GM20431 (cell line): Measurements from ENCODE around the gene HTR3C.
"Not testable (repeated sequence)": the region's sequence is repeated elsewhere in the genome, so short reads cannot be mapped to it uniquely, and the experiment has no call there.

Experiments used
- in situ Hi-C: fragments of 300-500 bp; cut with MseI, MboI; formaldehyde crosslinking; loops from one replicate; pipeline ENCODE4 v1.15.0; 2020; ENCODE audit warnings: low sequenced_read_pairs; ENCODE audit not compliant: unreplicated experiment

HTR3C gene

DNA sequence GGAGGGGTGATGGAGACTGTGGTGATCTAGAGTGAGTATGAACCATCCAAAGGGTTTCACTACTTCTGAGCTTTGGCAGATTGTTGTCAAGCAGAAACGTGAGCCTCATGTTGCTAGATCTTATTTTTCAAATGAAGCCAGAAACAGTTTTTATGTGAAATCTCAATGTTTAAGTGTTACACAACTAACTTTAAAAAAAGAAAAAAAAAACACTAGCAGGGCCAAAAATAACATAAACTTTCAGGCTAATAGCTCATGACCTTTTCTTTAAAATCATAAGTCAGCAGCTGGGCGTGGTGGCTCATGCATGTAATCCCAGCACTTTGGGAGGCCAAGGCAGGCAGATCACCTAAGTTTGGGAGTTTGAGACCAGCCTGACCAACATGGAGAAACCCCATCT, 23.4 kb upstream of the HTR3C start:
- in situ Hi-C loops, result no loop called here

DNA sequence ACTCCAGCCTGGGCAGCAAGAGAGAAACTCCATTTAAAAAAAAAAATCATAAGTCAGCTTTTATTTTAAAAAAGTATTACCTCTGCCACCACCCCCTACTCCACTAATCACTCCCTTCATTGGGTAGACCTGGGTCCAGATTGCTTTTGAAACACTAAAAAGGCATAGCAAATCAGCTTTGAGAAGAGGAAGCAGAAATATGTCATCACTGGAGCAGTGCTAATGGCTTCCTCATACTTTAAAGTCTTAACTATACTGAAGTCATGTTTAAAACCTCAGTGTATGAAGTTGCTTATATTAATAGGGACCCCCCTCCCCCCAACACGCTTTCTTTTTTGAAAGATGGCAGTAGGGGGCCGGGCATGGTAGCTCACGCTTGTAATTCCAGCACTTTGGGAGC, 22.3 kb upstream of the HTR3C start:
- in situ Hi-C loops, result no loop called here

DNA sequence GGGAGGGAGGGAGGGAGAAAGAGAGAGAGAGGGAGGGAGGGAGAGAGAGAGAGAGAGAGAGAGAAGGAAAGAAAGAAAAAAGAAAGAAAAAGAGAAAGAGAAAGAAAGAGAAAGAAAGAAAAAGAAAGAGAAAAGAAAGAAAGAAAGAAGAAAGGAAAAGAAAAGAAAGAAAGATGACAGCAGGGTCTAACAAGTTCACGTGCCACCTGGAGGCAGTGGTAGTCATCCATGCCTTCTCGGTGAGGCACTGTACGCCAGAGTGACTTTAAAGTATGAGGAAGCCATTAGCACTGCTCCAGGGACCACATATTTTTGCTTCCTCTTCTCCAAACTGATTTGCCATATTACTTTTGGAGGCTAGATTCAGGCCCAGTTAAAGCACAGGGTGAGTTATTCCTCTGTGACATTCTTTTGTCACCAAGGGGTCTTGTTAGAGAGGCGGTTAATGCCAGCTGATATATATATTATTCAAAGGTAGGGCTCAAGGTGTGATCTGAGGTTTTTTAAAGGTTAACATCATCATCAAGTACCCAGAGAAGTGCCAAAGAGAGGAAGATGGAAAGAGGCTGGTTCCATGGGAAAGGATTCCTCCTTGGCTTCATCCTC, 21.6 kb upstream of the HTR3C start, which contains the start of gene HTR3D:
Gene HTR3D, plus strand, starts transcription at position 556 of the 606 bp plus-strand sequence. Its CDS starts 0 bp downstream, at position 556.
- in situ Hi-C loops, result no loop called here

DNA sequence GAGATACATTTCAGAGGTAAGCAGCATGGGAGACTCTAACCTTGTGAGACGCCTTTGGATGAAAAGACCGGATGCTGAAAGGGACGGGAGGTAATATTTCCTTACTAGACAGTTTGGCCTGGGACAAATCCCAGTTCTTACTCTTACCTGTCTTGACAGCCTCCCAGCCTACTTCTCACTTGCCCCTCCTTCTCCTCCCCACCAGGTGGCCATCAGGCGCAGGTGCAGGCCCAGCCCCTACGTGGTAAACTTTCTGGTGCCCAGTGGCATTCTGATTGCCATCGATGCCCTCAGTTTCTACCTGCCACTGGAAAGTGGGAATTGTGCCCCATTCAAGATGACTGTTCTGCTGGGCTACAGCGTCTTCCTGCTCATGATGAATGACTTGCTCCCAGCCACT, 15.0 kb upstream of the HTR3C start:
- in situ Hi-C loops, result no loop called here

DNA sequence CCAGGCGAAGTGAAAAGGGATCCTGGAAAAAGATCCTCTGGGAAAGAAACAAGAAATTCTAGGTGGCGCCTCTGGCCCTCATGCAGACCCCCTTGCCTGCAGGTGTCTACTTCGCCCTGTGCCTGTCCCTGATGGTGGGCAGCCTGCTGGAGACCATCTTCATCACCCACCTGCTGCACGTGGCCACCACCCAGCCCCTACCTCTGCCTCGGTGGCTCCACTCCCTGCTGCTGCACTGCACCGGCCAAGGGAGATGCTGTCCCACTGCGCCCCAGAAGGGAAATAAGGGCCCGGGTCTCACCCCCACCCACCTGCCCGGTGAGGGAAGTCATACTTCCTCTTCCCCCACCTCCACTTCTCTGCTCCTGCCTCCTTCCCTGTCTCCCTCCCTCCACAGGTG, 14.5 kb upstream of the HTR3C start:
- in situ Hi-C loops, result not testable (repeated sequence)

DNA sequence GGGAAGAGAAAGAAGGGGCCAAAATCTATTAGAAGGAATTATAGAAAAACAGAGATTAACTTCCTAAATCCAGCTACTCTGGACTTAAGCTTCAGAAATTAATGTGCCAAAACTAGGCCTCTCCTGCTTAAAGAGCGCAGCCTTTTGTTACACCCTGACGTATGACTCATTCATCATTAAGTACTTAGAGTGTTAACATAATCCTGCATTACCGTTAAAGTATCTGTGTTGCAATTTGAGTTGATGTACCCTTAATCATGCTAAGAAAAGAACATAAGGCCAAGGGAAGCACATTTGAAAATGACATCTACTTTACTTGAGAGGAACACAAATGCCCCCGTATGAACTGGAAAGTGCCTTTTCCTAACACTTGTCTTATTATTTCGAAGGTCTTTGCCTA, 13.4 kb upstream of the HTR3C start:
- in situ Hi-C loops, result no loop called here

DNA sequence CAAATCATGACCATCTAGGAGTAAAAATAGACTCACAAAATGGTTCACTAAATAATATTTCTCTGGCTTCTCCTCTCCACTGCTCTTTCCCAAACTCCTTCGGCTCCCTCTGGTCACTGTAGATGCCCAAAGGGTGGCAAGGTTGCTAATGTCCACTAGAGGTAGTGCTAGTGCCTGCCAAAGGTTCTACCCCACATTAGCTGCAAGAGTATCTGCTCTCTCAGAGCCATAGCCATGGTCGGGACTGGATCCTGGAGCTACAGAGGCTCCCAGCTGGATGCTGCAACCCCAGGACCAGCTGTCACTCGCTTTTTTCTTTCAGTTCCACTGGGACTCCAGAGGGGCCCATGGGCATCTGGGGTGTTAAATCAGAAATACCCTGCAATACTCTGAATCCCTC, 12.8 kb upstream of the HTR3C start:
- in situ Hi-C loops, result no loop called here

DNA sequence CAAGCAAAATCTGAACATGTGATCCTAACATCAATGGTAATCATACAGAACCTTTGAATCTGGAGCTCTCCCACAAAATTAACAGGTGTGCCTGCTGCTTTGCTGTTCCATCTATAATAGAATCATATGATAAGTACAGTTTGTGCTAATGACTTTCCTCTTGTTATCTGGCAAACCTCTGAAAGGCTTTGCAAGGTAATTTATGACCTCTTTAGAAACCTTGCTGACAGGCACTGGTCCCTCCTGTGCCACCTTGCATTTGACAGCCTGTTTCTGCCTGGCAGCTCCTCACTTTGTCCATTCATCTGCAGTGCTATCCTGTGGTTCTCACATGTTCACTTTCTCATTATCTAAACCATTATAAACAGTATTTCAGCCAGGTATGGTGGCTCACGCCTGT, 10.2 kb upstream of the HTR3C start:
- in situ Hi-C loops, result no loop called here

DNA sequence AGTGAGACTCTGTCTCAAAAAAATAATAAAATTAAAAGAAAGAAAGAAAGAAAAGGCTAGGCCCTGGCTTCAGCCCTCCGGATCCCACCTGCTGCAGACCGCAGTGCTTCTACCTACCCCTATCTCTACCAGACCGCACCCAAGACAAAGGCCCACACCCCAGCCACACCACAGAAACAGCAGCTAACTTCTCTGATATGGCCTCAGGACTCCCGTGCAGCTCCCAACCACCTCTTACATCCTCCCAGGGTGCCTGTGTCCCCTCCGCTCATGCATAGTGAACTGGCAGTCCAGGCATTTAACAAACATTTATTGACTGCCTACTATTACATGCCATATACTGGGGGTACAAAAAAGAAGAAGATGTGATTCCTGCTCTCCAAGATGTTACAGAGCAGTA, 6.9 kb upstream of the HTR3C start:
- in situ Hi-C loops, result no loop called here

DNA sequence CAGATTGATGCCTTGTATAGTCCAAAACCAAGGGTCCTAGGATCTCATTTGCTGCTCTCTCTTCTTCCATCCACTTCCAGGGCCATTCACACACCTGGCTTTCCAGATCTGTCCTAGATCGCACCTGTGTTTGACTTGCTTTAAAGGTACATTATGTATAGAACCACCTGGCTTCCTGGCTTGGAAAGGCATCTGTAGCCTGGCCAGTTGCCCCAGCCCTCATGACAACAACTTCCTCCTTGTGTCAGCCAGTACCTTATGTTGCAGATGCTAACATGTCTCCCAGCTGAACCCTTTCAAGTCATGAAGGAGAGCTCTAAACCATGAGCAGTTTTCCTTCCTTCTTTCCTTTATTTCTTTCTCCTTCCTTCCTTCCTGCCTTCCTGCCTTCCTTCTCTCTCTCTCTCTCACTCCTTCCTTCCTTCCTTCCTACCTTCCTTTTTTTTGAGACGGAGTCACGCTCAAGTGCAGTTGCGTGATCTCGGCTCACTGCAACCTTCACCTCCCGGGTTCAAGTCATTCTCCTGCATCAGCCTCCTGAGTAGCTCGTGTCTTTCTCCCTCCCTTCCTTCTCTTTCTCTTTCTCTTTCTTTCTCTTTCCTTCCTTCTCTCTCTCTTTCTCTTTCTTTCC, 2.5 kb upstream of the HTR3C start:
- in situ Hi-C loops, result no loop called here

DNA sequence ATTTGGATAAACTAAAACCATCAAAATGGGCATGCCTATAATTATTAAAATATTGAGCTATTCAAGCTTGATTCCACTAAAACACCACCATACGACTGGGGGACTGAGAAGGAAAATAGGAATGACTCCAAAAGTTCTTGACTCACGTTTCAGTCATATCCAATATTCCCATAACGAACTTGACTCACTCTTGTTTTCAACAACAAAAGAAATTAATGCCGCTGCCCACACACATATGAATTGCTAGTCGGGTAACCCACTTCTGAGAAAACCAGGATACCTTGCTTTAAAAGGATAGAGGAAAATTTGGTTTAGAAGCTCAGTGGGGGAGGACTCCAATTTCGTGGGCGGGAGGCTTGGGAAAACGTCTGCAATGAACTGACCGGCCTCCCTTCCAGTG, 5.2 kb downstream of the HTR3C start:
- in situ Hi-C loops, result no loop called here

DNA sequence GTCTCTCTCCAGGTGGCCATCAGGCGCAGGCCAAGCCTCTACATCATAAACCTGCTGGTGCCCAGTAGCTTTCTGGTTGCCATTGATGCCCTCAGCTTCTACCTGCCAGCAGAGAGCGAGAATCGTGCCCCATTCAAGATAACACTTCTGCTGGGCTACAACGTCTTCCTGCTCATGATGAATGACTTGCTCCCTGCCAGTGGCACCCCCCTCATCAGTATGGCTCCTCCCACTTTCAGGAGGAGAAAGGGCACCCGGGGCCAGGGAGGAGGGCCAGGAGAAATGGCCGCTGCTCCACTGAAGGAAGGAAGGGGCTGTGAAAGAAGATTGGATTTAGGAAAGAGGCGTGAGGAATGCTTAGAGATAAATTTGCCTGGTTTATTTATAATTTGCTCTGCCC, 6.6 kb downstream of the HTR3C start:
- in situ Hi-C loops, result no loop called here

DNA sequence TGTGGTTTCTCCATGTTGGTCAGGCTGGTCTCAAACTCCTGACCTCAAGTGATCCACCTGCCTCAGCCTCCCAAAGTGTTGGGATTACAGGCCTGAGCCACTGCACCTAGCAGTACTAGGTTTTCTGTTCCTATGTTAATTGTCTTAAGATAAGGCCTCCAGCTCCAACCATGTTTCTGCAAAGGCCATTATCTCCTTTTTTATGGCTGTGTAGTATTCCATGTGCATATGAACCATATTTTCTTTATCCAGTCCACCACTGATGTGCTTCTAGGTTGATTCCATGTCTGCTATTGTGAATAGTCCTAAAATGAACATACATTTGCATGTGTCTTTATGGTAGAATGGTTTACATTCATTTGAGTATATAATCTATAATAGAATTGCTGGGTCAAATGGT, 9.8 kb downstream of the HTR3C start:
- in situ Hi-C loops, result no loop called here

DNA sequence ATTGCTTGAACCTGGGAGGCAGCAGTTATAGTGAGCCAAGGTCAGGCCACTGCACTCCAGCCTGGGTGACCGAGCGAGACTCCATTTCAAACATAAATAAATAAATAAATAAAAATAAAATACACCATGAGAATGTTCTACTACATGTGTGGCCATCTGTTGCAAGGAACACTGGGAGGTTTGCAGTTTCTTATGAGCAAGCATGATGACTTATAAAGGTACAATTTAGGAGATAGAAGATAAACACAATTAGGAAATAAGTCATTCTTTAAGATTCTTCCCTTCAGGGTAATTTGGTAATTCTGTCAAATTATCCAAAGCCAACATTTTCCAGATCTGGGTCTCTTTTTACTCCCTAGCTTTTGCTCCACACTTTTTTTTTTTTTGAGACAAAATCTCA, 13.4 kb downstream of the HTR3C start:
- in situ Hi-C loops, result no loop called here

DNA sequence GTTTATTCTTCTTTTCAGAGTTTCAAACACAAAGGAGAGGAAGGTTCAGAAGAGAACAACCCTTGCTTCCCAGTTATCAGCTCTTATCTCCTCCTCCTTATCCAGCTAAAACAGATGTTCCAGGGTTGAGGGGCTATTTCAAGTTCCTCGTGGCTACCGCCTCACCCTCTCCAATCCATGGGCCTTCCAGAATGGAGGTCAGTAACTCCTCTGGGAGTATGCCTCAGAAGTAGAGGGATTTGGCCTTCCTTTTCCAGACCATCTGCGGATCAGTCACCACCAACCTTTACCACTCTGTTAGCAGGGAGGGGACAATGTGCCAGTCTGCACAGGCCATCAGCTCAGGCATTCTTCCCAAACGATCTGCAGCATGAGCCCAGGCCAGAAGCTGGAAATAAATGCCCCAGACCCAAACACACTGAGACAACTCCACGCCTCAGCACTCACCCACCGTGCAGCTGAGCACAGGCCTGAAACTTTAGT, 14.8 kb downstream of the HTR3C start:
- in situ Hi-C loops, result no loop called here

DNA sequence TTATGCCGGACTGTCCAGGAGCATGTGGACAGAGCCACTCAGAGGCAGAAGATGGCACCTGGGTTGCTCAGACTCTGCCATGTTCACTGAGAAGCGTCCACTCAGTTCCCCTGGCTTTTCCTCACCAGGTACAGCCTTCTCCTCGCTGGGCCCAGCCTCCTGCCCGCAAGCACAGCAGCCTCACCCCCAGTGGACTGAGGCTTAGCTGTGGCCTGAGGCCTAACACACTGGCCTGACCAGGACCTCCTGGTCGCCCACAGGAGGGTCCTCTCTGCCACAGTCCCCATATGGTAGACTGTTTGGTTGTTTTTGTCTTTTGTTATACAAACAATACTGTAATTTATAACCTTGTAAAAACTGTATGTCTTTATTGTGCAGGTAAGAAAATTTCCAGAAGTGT, 15.5 kb downstream of the HTR3C start:
- in situ Hi-C loops, result no loop called here

DNA sequence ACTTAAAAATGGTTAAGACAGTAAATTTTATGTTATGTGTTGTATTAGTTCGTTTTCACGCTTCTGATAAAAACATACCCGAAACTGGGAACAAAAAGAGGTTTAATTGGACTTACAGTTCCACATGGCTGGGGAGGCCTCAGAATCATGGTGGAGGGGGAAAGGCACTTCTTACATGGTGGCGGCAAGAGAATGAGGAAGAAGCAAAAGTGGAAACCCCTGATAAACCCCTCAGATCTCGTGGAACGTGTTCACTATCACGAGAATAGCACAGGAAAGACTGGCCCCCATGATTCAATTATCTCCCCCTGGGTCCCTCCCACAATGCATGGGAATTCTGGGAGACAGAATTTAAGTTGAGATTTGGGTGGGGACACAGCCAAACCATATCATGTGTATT, 18.3 kb downstream of the HTR3C start:
- in situ Hi-C loops, result not testable (repeated sequence)

DNA sequence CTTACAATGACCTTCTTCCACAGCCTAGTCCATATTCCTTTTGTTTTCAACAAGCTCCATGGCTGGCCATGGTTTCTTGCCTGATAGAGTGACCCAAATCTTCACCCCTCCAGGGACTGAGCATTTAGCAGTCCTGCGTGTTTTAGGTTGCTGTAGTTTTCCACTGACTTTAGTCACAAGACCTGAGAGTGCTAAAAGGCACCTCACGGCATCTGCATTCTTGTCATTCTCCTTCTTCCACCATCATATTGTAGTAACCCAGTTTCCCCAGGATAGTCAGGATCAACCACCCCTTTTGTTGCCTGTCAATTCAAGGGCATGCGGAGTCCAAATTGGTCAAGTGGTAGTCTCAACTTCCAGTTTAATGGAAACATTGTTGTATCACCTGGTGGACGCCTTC, 20.8 kb downstream of the HTR3C start:
- in situ Hi-C loops, result no loop called here

DNA sequence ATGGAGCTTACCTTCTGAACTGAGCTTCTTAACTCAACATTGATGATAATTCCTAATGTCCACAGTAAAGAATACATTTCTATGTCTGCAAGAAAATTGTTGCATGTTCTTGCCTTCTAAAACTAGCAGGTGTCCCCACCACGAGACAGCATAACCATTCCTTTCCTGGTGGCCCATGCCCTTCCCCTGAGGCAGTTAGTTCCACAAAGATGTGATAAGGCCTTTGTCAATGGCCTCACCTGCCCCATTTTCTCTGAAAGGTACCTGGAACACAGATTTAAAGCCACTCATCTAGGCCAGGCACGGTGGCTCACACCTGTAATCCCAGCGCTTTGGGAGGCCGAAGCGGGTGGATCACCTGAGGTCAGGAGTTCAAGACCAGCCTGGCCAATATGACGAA, 23.1 kb downstream of the HTR3C start:
- in situ Hi-C loops, result no loop called here

DNA sequence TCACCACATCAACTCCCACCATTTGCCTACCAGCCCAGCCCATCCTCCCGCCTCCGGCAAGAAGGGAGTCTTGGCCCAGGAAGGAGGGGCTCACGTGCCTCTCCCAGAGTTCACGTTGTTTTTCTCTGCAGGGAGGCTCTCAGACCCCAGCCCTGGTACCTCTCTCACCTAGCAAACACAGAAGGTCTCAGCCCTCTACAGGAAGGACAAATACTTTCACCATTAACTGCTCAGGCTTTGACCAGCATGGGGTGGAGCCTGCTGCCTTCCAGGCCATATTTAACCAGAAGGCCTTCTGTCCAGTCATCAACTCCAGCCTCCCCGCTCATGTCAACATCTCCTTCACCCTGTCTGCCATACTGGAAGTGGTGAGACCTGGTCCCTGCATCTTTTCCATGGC, 25.0 kb downstream of the HTR3C start:
- in situ Hi-C loops, result no loop called here

DNA sequence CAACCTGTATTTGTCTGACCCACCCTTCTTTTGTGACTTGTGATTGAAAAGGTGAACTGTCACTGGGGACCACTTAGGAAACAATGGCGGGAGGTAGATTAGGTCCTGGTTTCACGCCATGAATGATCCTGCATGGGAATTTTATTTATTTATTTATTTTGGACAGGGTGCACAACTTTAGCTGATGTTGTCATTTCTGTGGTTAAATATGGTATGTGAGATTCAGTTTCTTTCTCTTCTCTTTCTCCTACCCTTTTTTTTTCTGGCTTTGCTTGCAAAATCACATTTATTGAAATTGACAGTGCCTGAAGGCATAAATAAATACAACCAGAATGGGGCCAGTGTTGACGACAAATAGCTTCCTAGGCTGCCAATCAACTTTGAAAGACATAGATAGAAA, 26.0 kb downstream of the HTR3C start:
- in situ Hi-C loops, result no loop called here
